PC-3 (cell line): ENCODE results near the gene FBXO45.

ENCODE experiments used
- CTCF ChIP-seq: fragments of 300-600 bp; sonication (generic); conservative IDR thresholded peaks from 2 replicates; pipeline ENCODE4 v1.5.1; 2017; ENCODE audit warnings: antibody characterized with exemption, low read depth, mild to moderate bottlenecking, low read length
- EZH2 ChIP-seq: fragments of 300-600 bp; sonication (generic); IDR thresholded peaks from one replicate; pipeline ENCODE4 v1.6.1; 2017; ENCODE audit warnings: antibody characterized with exemption, mild to moderate bottlenecking, low read length; ENCODE audit not compliant: unreplicated experiment
- EZH2phosphoT487 ChIP-seq: fragments of 300-600 bp; sonication (generic); IDR thresholded peaks from 2 replicates; pipeline ENCODE4 v1.6.1; 2018; ENCODE audit warnings: mild to moderate bottlenecking, antibody characterized with exemption, low read length, borderline replicate concordance

- TF ChIP-seq CTCF, result no peak
- no peak for TF ChIP-seq EZH2
- TF ChIP-seq EZH2phosphoT487, result no peak
These were observed 52.2 kb downstream of the FBXO45 start for GRCh38 chr3:196620684-196621083.
